IPS-20b (cell line): Measurements from ENCODE around the gene ACTR3.

Experiments used
- H3K27ac ChIP-seq: one replicate; pipeline ENCODE4 v1.5.1; 2013; ENCODE audit warnings: low read length
- H3K27me3 ChIP-seq: 2 replicates; pipeline ENCODE4 v1.6.1; 2013; ENCODE audit warnings: mild to moderate bottlenecking, low read length, inconsistent platforms; ENCODE audit not compliant: insufficient read depth
- H3K36me3 ChIP-seq: 2 replicates; pipeline ENCODE4 v1.6.1; 2013; ENCODE audit warnings: low read depth, mild to moderate bottlenecking, inconsistent platforms, low read length, moderate library complexity; ENCODE audit not compliant: insufficient read depth
- H3K4me1 ChIP-seq: 2 replicates; pipeline ENCODE4 v1.6.1; 2013; ENCODE audit warnings: mild to moderate bottlenecking, control low read depth, inconsistent platforms, low read length, moderate library complexity; ENCODE audit not compliant: insufficient read depth
- H3K4me3 ChIP-seq: 2 replicates; pipeline ENCODE4 v1.5.1; 2013; ENCODE audit warnings: mild to moderate bottlenecking, low read length, inconsistent platforms
- H3K9ac ChIP-seq: 2 replicates; pipeline ENCODE4 v1.6.1; 2013; ENCODE audit warnings: low read depth, mild to moderate bottlenecking, inconsistent platforms, low read length, moderate library complexity
- H3K9me3 ChIP-seq: 2 replicates; pipeline ENCODE4 v1.6.1; 2013; ENCODE audit warnings: mild to moderate bottlenecking, low read depth, low read length, inconsistent platforms; ENCODE audit not compliant: insufficient read depth

The ACTR3 gene

DNA sequence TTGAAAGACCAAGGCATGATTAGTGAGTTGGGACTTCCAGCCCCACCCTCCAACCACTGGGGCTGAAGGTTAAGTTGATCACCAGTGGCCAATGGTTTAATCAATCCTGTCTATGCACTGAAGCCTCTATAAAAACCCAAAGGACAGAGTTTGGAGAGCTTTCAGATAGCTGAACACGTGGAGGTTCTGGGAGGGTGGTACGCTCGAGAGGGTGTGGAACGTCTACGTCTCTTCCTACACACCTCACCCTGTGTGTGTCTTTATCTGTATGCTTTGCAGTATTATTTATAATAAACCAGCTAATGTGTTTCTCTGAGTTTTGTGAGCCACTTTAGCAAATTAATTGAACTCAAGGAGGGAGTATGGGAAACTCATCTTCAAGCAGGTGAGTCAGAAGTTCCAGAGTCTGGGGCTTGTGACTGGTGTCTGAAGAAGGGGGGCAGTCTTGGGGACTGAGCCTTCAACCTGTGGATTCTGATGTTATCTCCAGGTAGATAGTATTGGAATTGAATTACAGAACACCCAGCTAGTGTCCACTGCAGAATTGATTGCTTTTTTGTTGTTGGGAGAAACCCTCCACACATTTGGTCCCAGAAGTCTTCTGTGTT lies 20.3 kb downstream of the ACTR3 start:
- Histone ChIP-seq H3K9me3 (no peaks in the 10 kb centered on the region; the same call in 1 of the 2 replicates), H3K27ac (no peak overlapping the region), H3K4me1 (no peaks in the 10 kb centered on the region; the same call in 1 of the 2 replicates), H3K36me3 (peaks cover 13% of the 10 kb centered on the region; the same call in 1 of the 2 replicates), H3K9ac (no peak overlapping the region), H3K4me3 (no peak overlapping the region), H3K27me3 (no peaks in the 10 kb centered on the region)

DNA sequence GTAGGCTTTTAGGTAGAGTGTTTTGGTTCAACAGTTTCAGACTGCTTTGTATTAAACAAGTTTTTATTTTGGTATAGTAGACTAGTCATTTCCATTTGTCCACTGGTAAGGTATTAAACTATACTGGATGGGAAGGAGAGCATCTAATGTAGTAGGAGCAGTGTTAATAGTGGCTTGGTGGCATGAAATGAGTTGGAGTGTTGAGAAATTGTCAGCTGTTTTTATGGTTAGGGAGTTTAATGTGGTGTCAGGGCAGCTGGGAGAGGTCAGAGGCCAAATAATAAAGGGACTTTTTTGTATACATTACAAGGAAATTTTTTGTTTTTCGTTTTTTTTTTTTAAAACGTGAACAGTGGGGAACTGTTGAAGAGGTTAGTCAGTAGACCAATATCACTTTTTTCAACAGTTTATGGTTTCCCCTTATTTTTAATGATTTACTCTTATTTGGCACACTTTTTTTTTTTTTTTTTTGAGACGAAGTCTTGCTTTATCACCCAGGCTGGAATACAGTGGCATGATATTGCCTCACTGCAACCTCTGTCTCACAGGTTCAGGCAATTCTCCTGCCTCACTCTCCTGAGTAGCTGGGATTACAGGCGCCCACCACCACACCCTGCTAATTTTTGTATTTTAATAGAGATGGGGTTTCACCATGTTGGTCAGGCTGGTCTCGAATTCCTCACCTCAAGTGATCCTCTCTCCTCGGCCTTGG lies 21.2 kb downstream of the ACTR3 start:
- Histone ChIP-seq H3K27ac (no peak overlapping the region), H3K27me3 (no peaks in the 10 kb centered on the region), H3K9ac (no peak overlapping the region), H3K9me3 (no peaks in the 10 kb centered on the region; the same call in 1 of the 2 replicates), H3K4me1 (no peaks in the 10 kb centered on the region; the same call in 1 of the 2 replicates), H3K36me3 (peaks cover 22% of the 10 kb centered on the region; the same call in 1 of the 2 replicates), H3K4me3 (no peak overlapping the region)

DNA sequence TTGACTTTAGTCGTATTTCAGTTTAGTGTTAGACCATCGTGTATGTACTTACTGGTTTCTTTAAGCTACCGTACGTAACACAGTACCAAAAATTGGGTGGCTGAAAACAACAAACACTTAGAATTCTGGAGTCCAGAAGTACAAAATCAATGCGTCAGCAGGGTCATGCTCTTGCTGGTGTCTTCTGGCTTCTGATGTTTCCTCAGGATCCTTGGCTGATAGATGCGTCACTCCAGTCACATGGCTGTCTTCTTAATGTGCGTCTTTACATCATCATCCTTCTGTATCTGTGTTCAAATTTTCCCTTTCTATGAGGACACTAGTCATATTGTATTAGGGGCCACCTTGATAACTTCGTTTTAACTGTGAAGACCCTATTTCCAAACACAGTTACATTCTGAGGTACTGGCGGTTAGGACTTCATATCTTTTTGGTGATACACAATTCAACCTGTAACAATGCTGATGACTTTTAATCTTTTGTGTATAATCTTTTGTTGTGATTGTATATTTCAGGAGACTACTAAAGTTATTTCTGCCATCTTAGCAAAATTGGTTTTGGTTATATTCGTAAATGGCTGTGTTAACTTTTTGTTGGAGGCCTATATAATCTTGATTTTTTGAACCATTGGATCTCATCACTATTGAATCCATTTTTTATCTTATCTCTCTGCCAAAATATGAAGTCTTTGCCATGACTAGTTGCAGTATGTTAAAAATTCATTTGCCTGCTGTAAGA lies 25.4 kb downstream of the ACTR3 start:
- peaks cover 54% of the 10 kb centered on the region for H3K36me3 ChIP-seq

DNA sequence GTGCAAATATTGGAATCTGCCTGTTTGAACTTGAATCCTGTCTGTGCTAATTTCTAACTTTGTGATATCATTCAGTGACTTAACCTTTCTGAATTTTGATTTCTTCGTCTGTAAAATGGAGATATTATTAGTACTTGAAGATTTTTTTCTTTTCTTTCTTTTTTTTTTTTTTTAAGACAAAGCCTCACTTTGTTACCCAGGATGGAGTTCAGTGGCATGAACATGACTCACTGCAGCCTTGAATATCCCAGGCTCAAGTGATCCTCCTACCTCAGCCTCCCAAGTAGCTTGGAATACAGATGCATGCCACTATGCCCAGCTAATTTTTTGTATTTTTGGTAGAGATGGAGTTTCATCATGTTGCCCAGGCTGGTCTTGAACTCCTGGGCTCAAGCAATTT lies 28.3 kb downstream of the ACTR3 start:
- Histone ChIP-seq H3K4me3 (no peak overlapping the region), H3K27me3 (no peaks in the 10 kb centered on the region), H3K4me1 (no peaks in the 10 kb centered on the region), H3K27ac (no peak overlapping the region), H3K36me3 (peaks cover 76% of the 10 kb centered on the region), H3K9me3 (no peaks in the 10 kb centered on the region), H3K9ac (no peak overlapping the region)

More for the DNA sequence above, 25.4 kb downstream of the ACTR3 start:
- H3K27me3 ChIP-seq: no peaks in the 10 kb centered on the region
- H3K4me1 ChIP-seq: no peaks in the 10 kb centered on the region
- H3K9ac ChIP-seq: no peak overlapping the region
- no peak overlapping the region for H3K4me3 ChIP-seq
- H3K27ac ChIP-seq: no peak overlapping the region
- H3K9me3 ChIP-seq: no peaks in the 10 kb centered on the region

DNA sequence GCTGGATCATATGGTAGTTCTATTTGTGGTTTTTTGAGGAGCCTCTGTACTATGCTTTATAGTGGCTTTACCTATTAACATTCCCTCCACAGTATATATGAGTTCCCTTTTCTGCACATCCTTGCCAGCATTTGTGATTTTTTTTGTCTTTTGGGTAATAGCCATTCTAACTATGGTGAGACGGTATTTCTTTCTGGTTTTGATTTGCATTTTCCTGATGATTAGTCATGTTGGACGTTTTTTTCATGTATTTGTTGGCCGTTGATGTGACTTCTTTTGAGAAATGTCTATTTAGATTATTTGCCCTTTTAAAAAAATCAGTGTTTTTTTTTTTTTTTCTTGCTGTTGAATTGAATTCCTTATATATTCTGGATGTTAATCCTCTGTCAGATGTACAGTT lies 31.1 kb downstream of the ACTR3 start:
- Histone ChIP-seq H3K9ac (no peak overlapping the region), H3K9me3 (no peaks in the 10 kb centered on the region), H3K27me3 (no peaks in the 10 kb centered on the region), H3K36me3 (peaks cover 63% of the 10 kb centered on the region), H3K4me3 (no peak overlapping the region), H3K4me1 (no peaks in the 10 kb centered on the region), H3K27ac (no peak overlapping the region)

DNA sequence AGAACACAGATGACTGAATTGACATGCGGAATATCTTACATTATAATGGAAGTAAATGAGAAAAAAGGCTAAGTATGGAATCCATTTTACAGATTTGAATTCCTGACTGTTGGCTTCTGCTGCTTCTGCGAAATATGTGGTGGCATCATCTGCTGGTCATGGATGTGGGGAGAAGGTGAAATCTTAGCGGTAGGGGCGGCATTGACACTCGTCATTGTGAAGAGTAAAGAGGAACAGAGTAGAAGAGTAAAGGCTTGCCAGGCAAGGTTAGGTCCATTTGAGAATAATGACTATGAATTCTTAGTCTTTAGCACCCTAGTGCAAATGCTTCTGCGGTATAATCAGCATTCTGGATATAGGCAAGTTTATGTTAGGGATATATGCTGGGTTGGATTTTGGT lies 32.4 kb downstream of the ACTR3 start:
- no peaks in the 10 kb centered on the region for H3K9me3 ChIP-seq
- no peaks in the 10 kb centered on the region for H3K4me1 ChIP-seq
- H3K4me3 ChIP-seq: no peak overlapping the region
- H3K9ac ChIP-seq: no peak overlapping the region
- H3K27ac ChIP-seq: no peak overlapping the region
- H3K27me3 ChIP-seq: no peaks in the 10 kb centered on the region
- H3K36me3 ChIP-seq: peaks cover 66% of the 10 kb centered on the region

DNA sequence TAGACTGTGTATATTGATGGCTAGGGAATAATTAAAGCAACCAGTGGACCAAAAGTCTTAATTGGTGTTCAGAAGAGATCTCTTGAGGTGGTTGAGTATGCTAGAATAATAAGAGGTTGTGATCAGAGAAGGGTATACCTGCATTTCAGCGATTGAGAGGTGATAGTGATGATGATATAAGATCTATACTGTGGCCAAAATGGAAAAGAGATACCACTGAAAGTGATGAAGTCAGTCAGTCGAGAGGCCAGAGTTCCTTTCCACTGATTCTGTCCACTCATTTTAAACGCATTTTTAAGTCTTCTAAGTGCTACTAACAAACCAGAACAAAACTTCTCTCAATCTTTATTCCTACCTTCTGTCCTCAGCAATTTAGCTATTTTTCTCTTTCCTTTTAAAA lies 32.9 kb downstream of the ACTR3 start:
- H3K9ac ChIP-seq: no peak overlapping the region
- peaks cover 66% of the 10 kb centered on the region for H3K36me3 ChIP-seq
- no peak overlapping the region for H3K27ac ChIP-seq

DNA sequence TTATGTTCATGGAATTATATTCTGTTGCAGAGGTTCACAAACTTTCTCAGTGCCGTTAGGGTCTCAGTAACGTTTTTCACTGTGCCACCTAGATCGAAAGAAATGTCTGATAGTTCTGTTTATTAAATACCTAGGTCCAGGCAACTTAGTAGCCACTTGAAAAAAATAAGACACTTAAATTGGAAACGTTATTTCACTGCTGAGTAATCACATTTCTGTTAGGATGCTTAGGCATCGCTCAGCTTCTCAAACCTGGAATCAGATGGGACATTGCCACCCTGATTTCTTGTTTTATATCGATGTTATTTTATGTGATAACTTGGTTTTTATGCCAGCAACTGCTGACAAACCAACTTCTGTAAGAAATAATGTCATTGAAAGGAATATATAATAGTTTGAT lies 36.0 kb downstream of the ACTR3 start:
- no peaks in the 10 kb centered on the region for H3K9me3 ChIP-seq
- H3K4me3 ChIP-seq: no peak overlapping the region
- no peak overlapping the region for H3K27ac ChIP-seq
- H3K9ac ChIP-seq: no peak overlapping the region
- peaks cover 66% of the 10 kb centered on the region for H3K36me3 ChIP-seq
- no peaks in the 10 kb centered on the region for H3K27me3 ChIP-seq
- H3K4me1 ChIP-seq: no peaks in the 10 kb centered on the region

More for the DNA sequence above, 32.9 kb downstream of the ACTR3 start:
- Histone ChIP-seq H3K4me3 (no peak overlapping the region), H3K9me3 (no peaks in the 10 kb centered on the region), H3K4me1 (no peaks in the 10 kb centered on the region), H3K27me3 (no peaks in the 10 kb centered on the region)

DNA sequence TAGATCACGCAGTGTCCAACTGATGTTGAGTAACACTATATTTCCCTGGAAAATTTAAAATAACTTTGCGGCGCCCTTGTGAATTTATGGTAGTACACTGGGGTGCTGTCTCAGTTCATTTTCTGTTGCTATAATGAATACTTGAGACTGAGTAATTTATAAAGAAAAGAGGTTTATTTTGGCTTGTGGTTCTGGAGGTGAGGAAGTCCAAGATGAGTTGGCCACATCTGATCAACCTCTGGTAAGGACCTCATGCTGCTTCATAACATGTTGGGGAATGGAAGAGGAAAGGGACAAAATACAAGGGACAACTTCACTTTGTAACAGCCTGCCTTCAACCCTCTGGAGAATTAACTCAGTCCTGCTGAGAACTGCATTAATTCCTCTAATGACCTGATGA lies 36.4 kb downstream of the ACTR3 start:
- Histone ChIP-seq H3K4me1 (no peaks in the 10 kb centered on the region), H3K4me3 (no peak overlapping the region), H3K36me3 (peaks cover 68% of the 10 kb centered on the region), H3K27me3 (no peaks in the 10 kb centered on the region), H3K9me3 (no peaks in the 10 kb centered on the region), H3K9ac (no peak overlapping the region), H3K27ac (no peak overlapping the region)

DNA sequence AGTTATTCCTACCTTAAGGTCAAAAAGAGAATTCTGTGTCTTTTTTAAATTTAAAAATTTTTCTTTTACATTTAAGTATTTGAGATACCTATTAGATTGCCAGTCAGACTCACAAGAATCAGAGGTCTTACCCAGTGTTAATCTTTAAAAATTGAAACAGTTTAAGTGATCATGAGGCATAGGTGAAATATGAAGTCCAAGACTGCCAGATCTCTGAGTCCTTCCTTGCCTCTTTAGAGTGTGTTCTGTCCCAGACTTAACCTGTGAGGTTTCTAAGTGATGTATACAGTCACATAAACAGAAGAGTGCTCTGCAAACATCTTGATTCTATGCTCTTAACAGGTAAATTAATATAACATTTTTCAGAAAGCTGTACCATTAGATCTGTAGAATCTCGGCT lies 40.6 kb downstream of the ACTR3 start:
- H3K36me3 ChIP-seq: peaks cover 81% of the 10 kb centered on the region
- no peak overlapping the region for H3K4me3 ChIP-seq
- H3K9me3 ChIP-seq: no peaks in the 10 kb centered on the region
- no peaks in the 10 kb centered on the region for H3K27me3 ChIP-seq
- no peak overlapping the region for H3K9ac ChIP-seq
- no peaks in the 10 kb centered on the region for H3K4me1 ChIP-seq
- no peak overlapping the region for H3K27ac ChIP-seq

DNA sequence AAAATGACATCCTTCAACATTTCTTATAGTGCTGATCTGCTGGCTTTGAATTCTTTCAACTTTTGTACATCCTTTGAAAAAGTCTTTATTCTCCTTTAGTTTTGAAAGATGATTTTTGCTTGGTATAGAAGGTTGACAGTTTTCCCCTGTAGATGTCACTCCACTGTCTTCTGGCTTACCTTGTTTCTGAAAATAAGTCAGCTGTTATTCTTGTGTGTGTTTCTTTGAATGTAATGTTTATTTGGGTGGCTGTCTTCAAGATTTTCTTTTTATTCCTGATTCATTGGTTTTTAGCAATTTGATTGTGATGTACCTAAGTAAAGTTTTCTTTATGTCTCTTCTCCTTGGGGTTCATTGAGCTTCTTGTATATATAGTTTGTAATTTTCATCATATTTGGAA lies 47.6 kb downstream of the ACTR3 start:
- Histone ChIP-seq H3K4me3 (no peak overlapping the region), H3K27me3 (no peaks in the 10 kb centered on the region), H3K27ac (no peak overlapping the region), H3K4me1 (no peaks in the 10 kb centered on the region), H3K36me3 (peaks cover 85% of the 10 kb centered on the region), H3K9me3 (no peaks in the 10 kb centered on the region), H3K9ac (no peak overlapping the region)

DNA sequence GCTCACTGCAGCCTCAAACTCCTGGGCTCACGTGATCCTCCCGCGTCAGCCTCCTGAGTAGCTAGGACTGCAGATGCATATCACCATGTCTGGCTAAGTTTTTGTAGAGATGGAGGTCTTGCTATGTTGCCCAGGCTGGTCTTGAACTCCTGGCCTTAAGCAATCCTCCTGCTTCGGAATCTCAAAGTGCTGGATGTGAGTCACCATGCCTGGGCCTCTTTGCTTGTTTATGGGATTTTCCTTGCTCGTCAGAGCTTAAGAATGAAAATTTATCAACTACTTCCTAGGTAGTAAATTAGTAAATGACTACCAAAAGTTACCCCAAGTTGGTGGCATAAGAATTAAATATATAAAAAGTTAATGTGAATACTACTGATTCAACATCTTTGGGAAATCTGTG lies 51.0 kb downstream of the ACTR3 start:
- Histone ChIP-seq H3K36me3 (peaks cover 86% of the 10 kb centered on the region), H3K27ac (no peak overlapping the region), H3K4me1 (no peaks in the 10 kb centered on the region), H3K9ac (no peak overlapping the region), H3K27me3 (no peaks in the 10 kb centered on the region), H3K9me3 (no peaks in the 10 kb centered on the region), H3K4me3 (no peak overlapping the region)
